ENCODE measurements around the gene LRRIQ3. TPM values are rescaled to one million over a fixed set of nuclear protein-coding genes. Genes with fewer than 3 reads are reported as not detected.

Gene LRRIQ3
- total and polyA plus RNA-seq, 3 donors from 2014 or later, result 12.6 to 36.2 (median 23.1) TPM

GRCh38 chr1:74011736-74012135 lies 186.2 kb downstream of the LRRIQ3 start:
- intact Hi-C loops (cut with DNase I; ENCODE audit: low total_unique reads), result no loop called here
- Histone ChIP-seq H3K27me3 (no peaks in the 10 kb centered on the region), H3K4me3 (no peak overlapping the region), H3K9me3 (no peaks in the 10 kb centered on the region), H3K4me1 (no peaks in the 10 kb centered on the region), H3K27ac (no peak overlapping the region), H3K36me3 (ENCODE audit: low read depth, missing control alignments) (no peaks in the 10 kb centered on the region)
- TF ChIP-seq CTCF (IDR thresholded peaks at IDR 0.05), result no peak
- TF ChIP-seq POLR2A (IDR thresholded peaks at IDR 0.05), result no peak
- DNase-seq, result no peak

- Histone ChIP-seq H3K27me3 (no peaks in the 10 kb centered on the region), H3K9me3 (no peaks in the 10 kb centered on the region), H3K4me3 (no peak overlapping the region), H3K27ac (no peak overlapping the region), H3K4me1 (no peaks in the 10 kb centered on the region), H3K36me3 (ENCODE audit: low read depth, missing control alignments) (no peaks in the 10 kb centered on the region)
- intact Hi-C loops (cut with DNase I; ENCODE audit: low total_unique reads), result no loop called here
- DNase-seq, result no peak
- TF ChIP-seq POLR2A (IDR thresholded peaks at IDR 0.05) (no peak), CTCF (IDR thresholded peaks at IDR 0.05) (no peak)
- WGBS, 2 donors, result 72 to 84% methylated on average over 7 of the region's 7 CpGs
Observed at GRCh38 chr1:74010206-74010605, 187.8 kb downstream of the LRRIQ3 start.

- no peaks in the 10 kb centered on the region for H3K4me1 ChIP-seq
- no peaks in the 10 kb centered on the region for H3K36me3 ChIP-seq (ENCODE audit: low read depth, missing control alignments)
- DNase-seq, result no peak
- no peak overlapping the region for H3K4me3 ChIP-seq
- WGBS, 2 donors, result 43 to 59% methylated on average over 4 of the region's 4 CpGs
- H3K27ac ChIP-seq, result no peak overlapping the region
- no peaks in the 10 kb centered on the region for H3K9me3 ChIP-seq
- H3K27me3 ChIP-seq, result no peaks in the 10 kb centered on the region
- intact Hi-C loops (cut with DNase I; ENCODE audit: low total_unique reads), result no loop called here
- TF ChIP-seq POLR2A (IDR thresholded peaks at IDR 0.05) (no peak), CTCF (IDR thresholded peaks at IDR 0.05) (no peak)
Observed at GRCh38 chr1:74005533-74005932, 192.4 kb downstream of the LRRIQ3 start.

GRCh38 chr1:74003806-74004205 lies 194.2 kb downstream of the LRRIQ3 start:
- H3K4me1 ChIP-seq, result no peaks in the 10 kb centered on the region
- H3K27ac ChIP-seq, result no peak overlapping the region
- no peaks in the 10 kb centered on the region for H3K9me3 ChIP-seq
- intact Hi-C loops (cut with DNase I; ENCODE audit: low total_unique reads), result no loop called here
- TF ChIP-seq CTCF (IDR thresholded peaks at IDR 0.05), result no peak
- TF ChIP-seq POLR2A (IDR thresholded peaks at IDR 0.05), result no peak
- no peak overlapping the region for H3K4me3 ChIP-seq
- DNase-seq, result no peak
- no peaks in the 10 kb centered on the region for H3K27me3 ChIP-seq
- H3K36me3 ChIP-seq (ENCODE audit: low read depth, missing control alignments), result no peaks in the 10 kb centered on the region

- Histone ChIP-seq H3K4me1 (no peaks in the 10 kb centered on the region), H3K9me3 (no peaks in the 10 kb centered on the region), H3K27me3 (no peaks in the 10 kb centered on the region), H3K36me3 (ENCODE audit: low read depth, missing control alignments) (no peaks in the 10 kb centered on the region), H3K4me3 (no peak overlapping the region), H3K27ac (no peak overlapping the region)
- no peak for DNase-seq
- intact Hi-C loops (cut with DNase I; ENCODE audit: low total_unique reads), result no loop called here
- TF ChIP-seq CTCF (IDR thresholded peaks at IDR 0.05) (peak in 2 of 3 experiments; percentile 8 to 39), POLR2A (IDR thresholded peaks at IDR 0.05) (no peak)
- WGBS, 2 donors, result 19 to 23% methylated on average over 2 of the region's 2 CpGs
Observed at GRCh38 chr1:73998348-73998959, 199.5 kb downstream of the LRRIQ3 start.

All from testis (tissue), 3 donors.